Fibroblast of gingiva (primary cell): ENCODE measurements around the gene DBI.

ENCODE experiments used
- DNase-seq: peaks from one replicate; pipeline ENCODE4 v3.0.0-alpha.2; 2011; ENCODE audit warnings: low read depth

The DBI gene

DNA sequence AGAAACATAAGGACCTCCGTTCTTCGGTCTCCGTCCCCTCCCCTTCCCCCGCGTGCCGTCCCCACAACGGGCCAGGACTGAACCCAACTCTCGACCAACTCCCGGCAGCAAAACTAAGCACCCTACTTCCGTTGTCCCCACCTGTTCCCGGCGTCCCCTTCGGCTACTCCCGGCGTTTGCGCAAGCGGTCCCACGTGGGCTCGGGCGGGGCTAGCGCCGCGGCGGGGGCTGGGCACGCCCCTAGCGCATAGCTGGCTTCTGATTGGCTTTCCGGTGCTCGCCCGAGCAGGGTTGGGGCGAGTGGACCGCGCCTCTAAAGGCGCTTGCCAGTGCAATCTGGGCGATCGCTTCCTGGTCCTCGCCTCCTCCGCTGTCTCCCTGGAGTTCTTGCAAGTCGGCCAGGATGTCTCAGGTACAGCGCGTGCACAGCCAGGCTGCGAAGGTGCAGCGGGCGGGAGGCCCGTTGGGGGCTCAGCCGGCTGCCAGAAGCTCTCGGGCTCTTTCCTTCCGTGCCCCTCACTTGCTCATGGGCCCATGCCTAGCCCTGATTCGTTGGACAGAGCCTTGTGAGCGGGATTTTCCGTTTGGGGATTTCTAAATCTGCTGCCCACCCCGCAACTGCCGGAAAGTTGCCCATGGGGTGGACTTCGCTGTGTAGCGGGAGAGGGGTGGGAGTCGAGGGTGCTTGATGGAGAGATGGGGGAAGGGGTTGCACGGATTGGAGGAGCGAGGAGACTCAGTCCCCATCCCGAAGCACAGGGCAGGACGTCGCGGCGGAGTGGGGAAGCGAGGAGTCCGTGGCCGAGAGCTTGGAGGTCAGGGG lies at the start of gene DBI, which contains the start of gene C2orf76:
DBI (plus strand) TSS at position 329 of the 823 bp plus-strand sequence; CDS start at position 404, 75 bp downstream.
C2orf76 (minus strand) TSS at position 186 of the 823 bp plus-strand sequence. CDS start 26,875 bp downstream, outside the sequence.
- DNase-seq = peak; percentile 95

DNA sequence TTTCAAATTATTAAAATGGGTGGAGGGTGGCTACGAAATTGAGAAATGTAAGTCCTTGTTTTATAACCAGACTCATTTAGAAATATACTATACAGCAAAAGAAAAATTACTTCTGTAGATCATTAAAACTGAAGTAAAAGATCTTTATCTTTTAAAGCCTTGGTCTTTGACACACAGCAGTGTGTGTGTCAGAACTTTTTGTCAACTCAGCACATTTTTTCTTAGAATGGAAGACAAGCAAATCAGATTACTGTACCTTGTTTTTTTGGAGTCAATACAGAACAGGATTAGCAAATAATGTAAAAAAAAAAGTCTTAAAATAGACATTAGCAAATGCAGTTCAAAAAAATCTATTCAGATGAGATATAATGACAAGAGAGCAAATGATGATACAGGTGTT lies 49.2 kb upstream of the DBI start:
- no peak for DNase-seq

DNA sequence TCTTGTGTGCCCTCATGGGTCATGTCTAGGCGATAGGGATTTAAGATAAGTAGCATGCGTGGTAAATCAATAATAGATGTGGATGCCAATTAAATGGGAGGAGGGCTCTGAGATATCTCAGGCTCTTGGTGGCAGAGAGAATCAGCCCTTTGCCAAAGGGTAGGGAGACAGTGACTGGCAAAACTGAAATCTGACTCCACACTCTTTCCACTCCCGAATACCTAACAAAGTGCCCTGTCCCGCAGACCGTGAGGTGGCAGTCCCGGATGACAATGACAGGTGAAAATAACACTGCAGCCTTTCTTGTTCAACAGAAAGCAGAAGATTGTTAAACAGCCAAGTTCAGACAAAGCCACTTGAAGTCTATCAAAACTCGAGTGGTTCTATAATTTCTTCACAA lies 47.2 kb upstream of the DBI start:
- DNase-seq = no peak

DNA sequence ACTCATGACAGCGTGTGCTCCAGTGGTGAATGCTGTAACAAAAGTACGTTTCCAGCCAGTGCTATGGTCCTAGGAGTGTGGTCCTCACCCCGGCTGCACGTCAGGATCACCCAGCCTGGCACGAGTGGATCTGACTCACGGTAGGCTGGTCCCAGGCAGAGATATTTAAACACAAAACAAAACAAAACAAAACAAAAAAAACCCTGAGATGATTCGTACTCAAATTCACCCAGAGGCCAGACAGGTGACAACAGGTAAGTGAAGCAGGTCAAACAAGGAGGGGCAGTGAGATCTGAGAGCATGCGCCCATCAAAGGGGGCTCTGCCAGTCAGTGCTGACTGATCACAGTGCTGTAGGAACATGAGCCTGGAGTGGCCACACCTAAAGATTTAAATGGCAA lies 43.3 kb upstream of the DBI start:
- DNase-seq = no peak

DNA sequence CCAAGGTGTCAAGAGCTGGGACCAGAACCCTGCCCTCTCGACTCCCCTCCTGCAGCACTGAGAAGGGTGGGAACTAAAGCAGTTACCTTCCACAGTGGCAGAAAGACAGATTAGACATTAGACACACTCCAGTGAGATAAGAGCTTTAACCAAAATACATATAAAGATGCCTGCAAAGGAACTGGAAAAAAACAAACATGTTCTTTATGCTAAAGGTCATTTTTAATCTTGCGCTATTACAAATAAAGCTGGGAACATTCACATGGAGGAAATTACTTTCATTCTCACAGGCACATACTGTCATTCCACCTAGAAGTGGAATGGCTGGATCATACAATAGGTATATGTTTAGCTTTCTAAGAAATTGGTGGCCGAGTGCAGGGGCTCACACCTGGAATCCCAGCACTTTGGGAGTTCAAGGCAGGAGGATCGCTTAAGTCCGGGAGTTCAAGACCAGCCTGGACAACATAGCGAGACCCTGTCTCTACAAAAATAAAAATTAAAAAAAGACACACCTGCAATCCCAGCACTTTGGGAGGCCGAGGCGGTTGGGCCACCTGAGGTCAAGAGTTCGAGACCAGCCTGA lies 42.0 kb upstream of the DBI start:
- no peak for DNase-seq

DNA sequence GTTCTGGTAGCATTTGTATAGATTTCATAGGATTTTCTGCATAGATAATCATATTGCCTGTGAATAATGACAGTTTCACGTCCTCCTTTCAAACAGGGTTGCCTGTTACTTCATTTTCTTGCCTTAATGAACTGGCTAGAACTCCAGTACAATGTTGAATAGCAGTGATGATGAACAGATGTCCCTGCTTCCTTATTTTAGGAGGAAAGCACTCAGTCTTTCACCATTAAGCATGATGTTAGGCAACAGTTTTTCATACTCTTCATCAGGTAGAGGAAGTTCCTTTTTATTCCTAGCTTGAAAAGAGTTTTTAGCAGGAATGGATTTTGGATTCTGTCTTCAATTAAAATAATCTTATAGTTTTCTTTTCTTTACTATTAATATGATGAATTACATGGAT lies 39.8 kb upstream of the DBI start:
- DNase-seq = no peak

DNA sequence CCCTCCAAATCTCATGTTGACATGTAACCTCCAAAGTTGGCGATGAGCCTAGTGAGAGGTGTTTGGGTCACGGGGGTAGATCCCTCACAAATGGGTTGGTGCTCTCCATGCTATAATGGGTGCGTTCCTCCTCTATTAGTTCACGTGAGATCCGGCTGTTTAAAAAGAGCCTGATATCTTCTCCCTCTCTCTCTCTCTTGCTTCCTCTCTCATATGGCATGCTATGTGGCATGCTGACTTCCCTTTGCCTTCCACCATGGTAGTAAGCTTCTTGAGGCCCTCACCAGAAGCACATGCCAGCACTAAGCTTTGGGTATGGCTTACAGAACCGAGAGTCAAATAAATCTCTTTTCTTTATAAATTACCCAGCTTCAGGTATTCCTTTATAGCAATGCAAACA lies 39.3 kb upstream of the DBI start:
- no peak for DNase-seq

DNA sequence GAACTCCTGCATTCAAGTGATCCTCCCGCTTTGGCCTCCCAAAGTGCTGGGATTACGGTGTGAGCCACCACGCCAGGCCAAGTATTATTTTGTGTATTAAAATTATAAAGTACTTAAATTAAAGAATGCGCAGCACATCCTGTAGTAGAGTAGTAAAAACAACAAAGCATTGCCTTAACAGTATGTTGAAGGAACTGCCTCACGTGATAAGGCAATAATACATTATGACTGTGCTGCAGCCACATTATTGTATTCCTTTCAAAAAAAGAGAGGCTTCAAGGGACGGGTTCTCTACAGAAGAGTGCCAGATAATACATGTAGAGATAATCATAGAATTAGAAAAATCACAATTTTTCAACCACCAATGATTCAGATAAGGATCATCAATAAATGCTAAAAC lies 33.8 kb upstream of the DBI start:
- DNase-seq = no peak

DNA sequence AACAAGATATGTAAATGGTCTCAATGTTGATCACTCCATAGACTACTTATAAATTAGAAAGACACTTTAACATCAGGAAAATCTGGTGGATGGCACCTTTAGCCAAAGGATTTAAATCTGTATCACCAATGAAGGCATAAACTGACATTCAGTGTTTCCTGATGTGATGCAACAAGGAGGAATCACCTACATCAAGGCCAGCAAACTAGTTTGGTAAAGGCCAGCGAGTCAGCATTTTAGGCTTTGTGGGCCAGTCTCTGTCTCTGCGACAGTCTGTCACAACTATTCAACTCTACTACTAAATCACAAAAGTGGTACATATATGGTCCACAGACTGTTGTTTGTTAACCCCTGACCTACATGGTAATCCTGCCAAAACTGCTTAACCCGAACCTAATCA lies 33.4 kb upstream of the DBI start:
- no peak for DNase-seq

DNA sequence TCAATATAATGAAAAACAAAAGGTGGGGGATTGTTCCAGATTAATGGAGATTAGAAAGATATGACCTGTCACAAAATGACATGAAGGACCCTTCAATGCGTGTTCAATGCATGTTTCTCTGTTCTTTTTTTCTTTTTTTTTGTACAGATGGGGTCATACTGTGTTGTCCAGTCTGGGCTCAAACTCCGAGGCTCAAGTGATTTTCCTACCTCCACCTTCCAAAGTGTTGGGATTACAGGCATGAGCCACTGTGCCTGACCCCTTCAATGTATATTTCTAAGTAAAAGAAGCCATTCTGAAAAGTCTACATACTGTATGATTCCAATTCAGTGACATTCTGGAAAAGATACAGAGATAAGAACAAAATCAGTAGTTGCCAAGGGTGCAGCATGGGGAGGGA lies 32.9 kb upstream of the DBI start:
- no peak for DNase-seq

DNA sequence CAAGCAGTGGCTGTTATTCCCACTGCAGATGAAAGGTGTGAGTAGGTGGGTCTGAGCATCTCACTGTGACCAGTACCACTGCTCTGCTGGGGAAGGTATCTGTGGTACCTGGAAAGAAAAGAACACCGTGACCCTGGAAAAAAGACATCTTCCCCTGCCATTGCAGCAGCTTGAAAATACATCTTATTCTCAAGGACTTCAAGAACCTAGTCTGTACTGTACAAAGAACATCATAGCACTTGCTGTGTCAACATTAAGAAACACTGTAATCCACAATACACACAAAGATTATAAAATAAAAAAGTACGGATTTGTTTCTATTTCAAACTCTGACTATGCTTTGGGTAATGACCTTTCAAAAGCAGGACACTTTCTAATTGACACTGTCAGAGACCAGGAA lies 29.0 kb upstream of the DBI start:
- DNase-seq = no peak

DNA sequence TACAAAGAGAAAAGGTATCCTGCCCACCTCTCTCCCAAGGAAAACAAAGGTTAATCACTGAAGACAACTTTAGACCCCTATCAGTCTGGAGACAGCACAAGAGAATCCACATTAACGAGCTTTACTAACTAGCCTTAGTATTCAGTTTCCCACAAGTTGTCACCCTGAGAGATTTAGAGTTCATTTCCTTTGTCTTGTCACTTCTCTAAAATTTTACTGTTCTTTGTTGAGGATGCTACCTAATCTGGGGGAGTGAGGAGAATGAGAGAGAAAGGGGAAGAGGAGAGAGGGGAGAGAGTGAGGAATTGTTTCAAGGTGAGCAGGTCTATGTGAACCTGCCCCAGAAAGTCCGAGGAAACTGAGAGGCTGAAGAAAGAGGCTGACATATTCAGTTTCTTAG lies 28.5 kb upstream of the DBI start:
- no peak for DNase-seq

DNA sequence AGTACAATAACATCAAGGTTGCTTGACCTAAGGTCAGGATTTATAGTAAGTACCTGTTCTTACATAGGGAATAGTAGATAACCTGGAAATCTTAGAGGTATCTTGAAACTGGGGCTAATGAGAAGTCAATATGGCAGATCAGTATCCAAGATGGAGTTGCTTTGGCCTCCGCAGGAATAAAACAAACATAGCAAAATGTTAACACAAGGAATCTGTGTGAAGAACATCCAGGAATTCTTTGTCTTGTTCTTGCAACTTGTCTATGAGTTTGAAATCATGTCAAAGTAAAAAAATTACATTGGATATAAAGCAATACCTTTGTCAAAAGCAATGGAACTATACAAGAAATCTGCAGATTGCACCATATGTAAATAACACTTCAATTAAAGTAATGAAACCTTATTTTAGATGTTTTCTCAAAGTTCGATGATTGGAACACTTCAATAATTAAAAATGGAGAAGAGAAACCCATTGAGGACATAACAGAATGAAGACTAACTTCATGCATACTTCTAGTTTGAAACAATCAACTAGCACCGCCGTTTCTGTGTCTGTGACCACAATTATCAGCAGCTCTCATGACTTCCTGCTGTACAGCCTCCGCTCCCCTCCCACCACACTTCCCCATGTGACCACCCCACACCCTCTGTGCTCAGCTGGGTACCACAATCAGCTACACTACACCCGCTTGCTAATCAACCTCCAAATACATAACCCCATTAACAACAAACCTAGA lies 27.8 kb upstream of the DBI start:
- DNase-seq = no peak

DNA sequence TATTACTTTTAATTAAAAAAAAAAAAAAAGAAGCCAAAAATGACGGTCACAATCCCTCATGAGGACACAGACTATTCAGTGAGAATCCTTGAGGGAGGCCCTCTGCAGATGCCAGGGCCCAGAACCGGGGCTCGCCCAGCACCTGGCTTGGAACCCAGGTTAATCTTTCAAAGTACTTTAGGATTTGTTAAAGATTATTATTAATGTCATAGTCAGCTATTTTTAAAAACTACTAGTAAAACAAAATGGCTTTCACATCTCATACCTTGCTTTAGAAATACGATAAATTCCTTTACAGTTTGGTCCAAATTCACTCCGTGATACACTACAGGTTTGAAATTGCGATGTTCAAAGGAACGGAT lies 27.2 kb upstream of the DBI start:
- no peak for DNase-seq

DNA sequence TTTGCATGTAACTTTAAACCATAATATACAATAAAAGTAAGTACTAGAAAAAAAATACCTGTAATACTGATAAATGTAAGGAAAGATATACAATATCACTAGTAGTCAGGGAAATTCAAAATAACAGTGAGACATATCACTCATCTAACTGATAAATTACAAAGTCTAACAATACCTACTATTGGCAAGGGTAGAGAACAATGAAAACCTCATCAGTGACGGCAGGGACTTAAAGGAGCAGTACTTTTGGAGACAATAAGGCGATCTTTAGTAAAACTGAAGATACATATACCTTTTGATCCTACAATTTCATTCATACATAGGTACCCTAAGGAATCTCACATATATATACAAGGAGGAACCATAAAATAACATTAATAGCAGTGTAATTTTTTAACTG lies 25.1 kb upstream of the DBI start:
- no peak for DNase-seq

DNA sequence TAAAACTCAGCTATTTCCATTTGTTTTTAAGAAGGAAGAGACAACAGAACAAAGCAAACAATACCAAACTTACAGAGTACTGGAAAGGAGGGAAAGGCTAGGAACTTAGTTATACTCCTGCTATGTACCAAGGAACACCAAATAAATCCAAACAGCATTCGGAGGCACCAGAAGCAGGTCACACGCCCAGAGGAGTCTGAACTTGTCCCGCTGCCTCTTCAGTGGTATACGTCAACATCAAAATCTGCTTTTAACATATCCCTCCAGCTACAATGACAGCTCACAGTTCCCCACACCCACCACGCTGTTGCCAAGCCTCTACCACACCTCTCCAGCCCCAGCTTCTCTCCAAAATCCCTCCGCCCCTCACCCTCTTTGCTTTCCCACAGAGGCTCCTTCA lies 17.5 kb upstream of the DBI start:
- DNase-seq = no peak

DNA sequence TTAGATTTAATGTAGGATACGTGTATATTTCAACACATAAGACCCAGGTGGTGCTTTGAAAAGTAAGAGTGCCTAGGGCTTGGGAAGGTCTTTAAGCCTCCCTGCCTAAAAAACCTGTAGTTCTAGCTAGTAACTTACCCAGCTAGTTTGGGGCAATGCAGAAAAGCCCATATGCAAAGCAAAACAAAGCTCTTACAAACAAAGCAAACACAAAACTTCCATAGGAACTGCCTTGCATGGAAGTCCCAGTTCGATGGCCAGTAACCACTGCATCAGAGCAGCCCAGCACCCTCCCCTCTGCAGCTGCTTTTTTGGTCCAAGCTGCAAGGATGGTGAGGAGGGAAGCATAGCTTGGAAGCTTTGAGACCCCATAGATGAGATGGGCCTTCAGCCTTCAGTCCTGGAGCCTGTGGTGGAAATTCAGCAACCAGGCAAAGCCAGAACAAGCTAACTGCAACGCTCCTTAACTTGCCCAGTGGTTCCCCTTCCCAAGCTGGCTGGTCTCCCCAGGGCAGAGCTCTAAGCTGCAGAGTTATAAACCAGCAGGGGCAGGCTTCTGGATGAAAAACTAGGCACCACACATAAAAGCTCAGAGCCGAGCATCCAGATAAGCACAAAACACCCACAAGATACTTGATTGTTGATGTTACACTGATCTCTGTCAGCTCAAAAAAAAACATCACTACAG lies 16.3 kb upstream of the DBI start:
- DNase-seq = no peak

DNA sequence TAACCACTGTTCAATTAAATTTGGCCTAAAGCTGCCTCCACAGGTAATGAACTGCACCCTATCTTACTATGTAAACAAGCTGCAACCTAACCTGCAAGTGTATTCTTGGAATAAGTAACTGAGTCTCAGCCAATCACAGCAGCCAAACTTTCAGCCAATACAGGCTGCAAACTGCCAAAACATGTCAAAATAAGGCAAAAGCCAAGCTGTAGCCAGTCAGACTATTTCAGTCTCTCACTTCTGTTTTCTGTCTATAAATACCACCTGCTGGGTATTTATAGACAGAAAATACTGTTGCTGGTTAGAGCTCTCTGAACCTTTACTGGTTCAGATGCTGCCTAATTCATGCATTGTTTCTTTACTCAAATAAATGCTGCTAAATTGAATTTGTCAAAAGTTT lies 14.4 kb upstream of the DBI start:
- no peak for DNase-seq

DNA sequence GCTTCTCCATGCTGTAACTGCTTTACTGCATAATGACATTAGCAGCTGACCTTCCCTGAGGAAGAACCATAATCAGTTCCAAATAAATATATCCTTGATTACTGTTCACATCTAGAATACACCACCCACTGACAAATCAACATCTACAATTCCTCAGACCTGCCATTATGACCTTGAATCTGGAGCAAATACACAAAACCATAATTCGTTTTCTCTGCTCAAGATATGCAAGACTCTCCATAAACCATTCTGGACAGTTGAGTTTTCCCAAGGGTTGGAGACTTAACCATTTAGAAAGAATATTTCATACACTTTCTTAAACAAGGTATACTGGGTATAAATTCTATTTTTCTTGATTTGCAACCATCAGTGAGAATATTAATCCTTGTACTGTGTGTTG lies 11.9 kb upstream of the DBI start:
- DNase-seq = no peak

DNA sequence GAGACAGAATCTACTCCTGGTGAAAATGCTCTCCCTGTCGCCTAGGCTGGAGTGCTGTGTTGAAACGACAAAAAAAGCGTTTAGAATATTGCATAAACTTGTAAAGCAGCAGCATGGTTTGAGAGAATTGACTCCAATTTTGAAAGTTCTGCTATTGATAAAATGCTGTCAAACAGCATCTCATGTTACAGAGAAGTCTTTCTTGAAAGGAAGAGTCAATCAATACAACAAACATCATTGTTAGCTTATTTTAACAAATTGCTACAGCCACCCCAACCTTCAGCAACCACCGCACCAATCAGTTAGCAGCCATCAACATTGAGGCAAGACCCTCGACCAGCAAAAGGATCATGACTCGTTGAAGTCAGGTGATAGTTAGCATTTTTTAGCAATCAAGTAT lies 7.0 kb upstream of the DBI start:
- DNase-seq = no peak

DNA sequence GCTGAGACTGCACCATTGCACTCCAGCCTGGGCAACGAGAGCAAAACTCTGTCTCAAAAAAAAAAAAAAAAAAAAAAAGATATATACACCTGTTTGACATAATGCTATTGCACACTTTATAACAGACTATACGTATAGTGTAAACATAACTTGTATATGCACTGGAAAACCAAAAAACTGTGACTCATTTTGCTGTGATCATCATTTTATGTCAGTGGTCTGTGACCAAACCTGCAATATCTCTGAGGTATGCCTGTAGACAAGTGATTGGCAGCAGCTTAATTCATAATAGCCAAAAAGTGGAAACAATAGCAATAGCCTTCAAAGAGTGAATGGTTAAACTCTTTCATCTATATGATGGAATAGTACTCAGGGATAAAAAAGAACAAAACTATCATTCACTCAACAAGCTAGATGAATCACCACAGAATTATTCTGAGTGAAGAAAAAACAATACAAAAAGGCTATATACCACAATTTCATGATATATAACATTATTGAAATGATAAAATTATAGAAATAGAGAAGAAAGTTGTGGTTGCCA lies 6.3 kb upstream of the DBI start:
- no peak for DNase-seq

DNA sequence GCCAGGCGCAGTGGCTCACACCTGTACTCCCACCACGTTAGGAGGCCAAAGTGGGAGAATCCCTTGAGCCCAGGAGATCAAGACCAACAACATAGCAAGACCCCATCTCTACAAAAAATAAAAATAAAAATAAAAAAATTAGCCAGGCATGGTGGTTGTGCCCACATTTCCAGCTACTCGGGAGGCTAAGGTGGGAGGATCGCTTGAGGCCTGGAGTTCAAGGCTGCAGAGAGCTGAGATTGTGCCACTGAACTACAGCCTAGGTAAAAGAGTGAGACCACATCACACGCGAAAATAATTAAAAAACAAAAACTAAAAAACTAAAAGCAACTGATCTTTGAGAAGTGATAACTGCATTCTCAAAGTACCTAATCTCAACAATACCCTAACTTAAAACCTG lies 2.0 kb upstream of the DBI start:
- DNase-seq = no peak
